Measurements from ENCODE around the gene PCDHB13. TPM values are rescaled to one million over a fixed set of nuclear protein-coding genes. Genes with fewer than 3 reads are reported as not detected.
"Not testable (repeated sequence)": the region's sequence is repeated elsewhere in the genome, so short reads cannot be mapped to it uniquely, and the experiment has no call there.

Gene PCDHB13
- total RNA-seq, 4 donors from 2014 or later, result 3.3 to 9.0 (median 5.0) TPM

- 50 to 51% methylated on average over 3 of the region's 3 CpGs for WGBS, 2 donors
- no peak overlapping the region for H3K4me3 ChIP-seq (ENCODE audit: low read depth, poor library complexity, severe bottlenecking)
- no peak for TF ChIP-seq POLR2A (IDR thresholded peaks at IDR 0.05)
- TF ChIP-seq CTCF (IDR thresholded peaks at IDR 0.05), result no peak
- no peak for DNase-seq (ENCODE audit: low spot score in 2 of 2)
- intact Hi-C loops (cut with DNase I; ENCODE audit: low total_unique reads), result no loop called here
Observed at GRCh38 chr5:141196363-141196762, 17.4 kb upstream of the PCDHB13 start.

- TF ChIP-seq CTCF (IDR thresholded peaks at IDR 0.05) (no peak), POLR2A (IDR thresholded peaks at IDR 0.05) (no peak)
- 37 to 50% methylated on average over 21 of the region's 21 CpGs for WGBS, 2 donors
- intact Hi-C loops (cut with DNase I; ENCODE audit: low total_unique reads), result no loop called here
- no peak within 1 kb of the TSS for H3K4me3 ChIP-seq (ENCODE audit: low read depth, poor library complexity, severe bottlenecking)
- no peak for DNase-seq (ENCODE audit: low spot score in 2 of 2)
Observed at GRCh38 chr5:141199359-141200235, 14.1 kb upstream of the PCDHB13 start, which contains the start of gene PCDHB11. Gene PCDHB11, plus strand, starts transcription at chr5:141199627. Its CDS starts 148 bp downstream, at chr5:141199775.

GRCh38 chr5:141201126-141201525, 12.6 kb upstream of the PCDHB13 start:
- intact Hi-C loops (cut with DNase I; ENCODE audit: low total_unique reads); H3K4me3 ChIP-seq (ENCODE audit: low read depth, poor library complexity, severe bottlenecking); DNase-seq (ENCODE audit: low spot score in 2 of 2): not testable (repeated sequence)
- 29 to 39% methylated on average over 14 to 17 of the region's 38 CpGs for WGBS, 2 donors

GRCh38 chr5:141201646-141202045, 12.1 kb upstream of the PCDHB13 start:
- DNase-seq (ENCODE audit: low spot score in 2 of 2), result not testable (repeated sequence)
- WGBS, 2 donors, result 37 to 39% methylated on average over 18 of the region's 35 CpGs

GRCh38 chr5:141208478-141208877, 5.2 kb upstream of the PCDHB13 start, which contains the start of gene PCDHB12:
Gene PCDHB12, plus strand, starts transcription at chr5:141208719. Its CDS starts 189 bp downstream, at chr5:141208908.
- WGBS, 2 donors, result 22 to 31% methylated on average over 11 of the region's 11 CpGs
- TF ChIP-seq POLR2A (IDR thresholded peaks at IDR 0.05) (no peak), CTCF (IDR thresholded peaks at IDR 0.05) (no peak)
- no peak for DNase-seq (ENCODE audit: low spot score in 2 of 2)
- intact Hi-C loops (cut with DNase I; ENCODE audit: low total_unique reads), result no loop called here
- no peak within 1 kb of the TSS for H3K4me3 ChIP-seq (ENCODE audit: low read depth, poor library complexity, severe bottlenecking)

More at GRCh38 chr5:141201646-141202045, 12.1 kb upstream of the PCDHB13 start:
- H3K4me3 ChIP-seq (ENCODE audit: low read depth, poor library complexity, severe bottlenecking); intact Hi-C loops (cut with DNase I; ENCODE audit: low total_unique reads): not testable (repeated sequence)

GRCh38 chr5:141210281-141210680, 3.4 kb upstream of the PCDHB13 start:
- WGBS, 2 donors, result 34 to 35% methylated on average over 15 to 17 of the region's 39 CpGs
- H3K4me3 ChIP-seq (ENCODE audit: low read depth, poor library complexity, severe bottlenecking); intact Hi-C loops (cut with DNase I; ENCODE audit: low total_unique reads); DNase-seq (ENCODE audit: low spot score in 2 of 2): not testable (repeated sequence)

- WGBS, 2 donors, result 30 to 31% methylated on average over 3 to 19 of the region's 27 CpGs
- intact Hi-C loops (cut with DNase I; ENCODE audit: low total_unique reads); DNase-seq (ENCODE audit: low spot score in 2 of 2); H3K4me3 ChIP-seq (ENCODE audit: low read depth, poor library complexity, severe bottlenecking): not testable (repeated sequence)
Observed at GRCh38 chr5:141210849-141211248, 2.9 kb upstream of the PCDHB13 start.

- DNase-seq (ENCODE audit: low spot score in 2 of 2); H3K4me3 ChIP-seq (ENCODE audit: low read depth, poor library complexity, severe bottlenecking); intact Hi-C loops (cut with DNase I; ENCODE audit: low total_unique reads): not testable (repeated sequence)
- WGBS, 2 donors, result 49 to 56% methylated on average over 12 of the region's 12 CpGs
Observed at GRCh38 chr5:141214583-141214982, 864 bp downstream of the PCDHB13 start.

- WGBS, 2 donors, result 31 to 37% methylated on average over 4 to 35 of the region's 40 CpGs
- DNase-seq (ENCODE audit: low spot score in 2 of 2); H3K4me3 ChIP-seq (ENCODE audit: low read depth, poor library complexity, severe bottlenecking); intact Hi-C loops (cut with DNase I; ENCODE audit: low total_unique reads): not testable (repeated sequence)
Observed at GRCh38 chr5:141215504-141215903, 1.8 kb downstream of the PCDHB13 start.

GRCh38 chr5:141216035-141216434, 2.3 kb downstream of the PCDHB13 start:
- 35 to 40% methylated on average over 10 to 16 of the region's 26 CpGs for WGBS, 2 donors
- H3K4me3 ChIP-seq (ENCODE audit: low read depth, poor library complexity, severe bottlenecking); intact Hi-C loops (cut with DNase I; ENCODE audit: low total_unique reads); DNase-seq (ENCODE audit: low spot score in 2 of 2): not testable (repeated sequence)
